ENCODE data around the gene TNIK.
"Not testable (repeated sequence)": the region's sequence is repeated elsewhere in the genome, so short reads cannot be mapped to it uniquely, and the experiment has no call there.

The TNIK gene

DNA sequence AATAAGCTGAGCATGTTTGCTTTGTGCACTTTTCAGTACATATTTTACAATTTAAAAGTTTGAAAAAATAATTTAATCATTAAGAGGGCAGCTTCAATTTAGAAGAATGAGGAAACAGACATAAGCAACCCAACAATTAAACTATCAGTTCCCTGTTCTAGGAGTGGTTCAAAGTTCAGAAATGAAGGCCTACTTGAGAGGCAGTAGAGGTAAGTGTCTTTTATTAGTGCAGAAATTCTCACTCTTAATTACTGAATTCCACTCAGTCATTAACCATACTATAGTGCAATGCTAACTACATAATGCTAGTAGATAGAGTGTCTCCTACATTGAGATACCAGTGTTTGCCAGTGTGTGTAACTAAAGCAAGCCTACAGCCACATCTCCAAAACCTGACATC lies 73.1 kb downstream of the TNIK start:
- TF ChIP-seq, protein P1, sequence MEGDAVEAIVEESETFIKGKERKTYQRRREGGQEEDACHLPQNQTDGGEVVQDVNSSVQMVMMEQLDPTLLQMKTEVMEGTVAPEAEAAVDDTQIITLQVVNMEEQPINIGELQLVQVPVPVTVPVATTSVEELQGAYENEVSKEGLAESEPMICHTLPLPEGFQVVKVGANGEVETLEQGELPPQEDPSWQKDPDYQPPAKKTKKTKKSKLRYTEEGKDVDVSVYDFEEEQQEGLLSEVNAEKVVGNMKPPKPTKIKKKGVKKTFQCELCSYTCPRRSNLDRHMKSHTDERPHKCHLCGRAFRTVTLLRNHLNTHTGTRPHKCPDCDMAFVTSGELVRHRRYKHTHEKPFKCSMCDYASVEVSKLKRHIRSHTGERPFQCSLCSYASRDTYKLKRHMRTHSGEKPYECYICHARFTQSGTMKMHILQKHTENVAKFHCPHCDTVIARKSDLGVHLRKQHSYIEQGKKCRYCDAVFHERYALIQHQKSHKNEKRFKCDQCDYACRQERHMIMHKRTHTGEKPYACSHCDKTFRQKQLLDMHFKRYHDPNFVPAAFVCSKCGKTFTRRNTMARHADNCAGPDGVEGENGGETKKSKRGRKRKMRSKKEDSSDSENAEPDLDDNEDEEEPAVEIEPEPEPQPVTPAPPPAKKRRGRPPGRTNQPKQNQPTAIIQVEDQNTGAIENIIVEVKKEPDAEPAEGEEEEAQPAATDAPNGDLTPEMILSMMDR (IDR thresholded peaks at IDR 0.05; ENCODE audit: low read depth, low read length), result no peak
- DNase-seq (ENCODE audit: extremely low read depth, low read depth), result no peak

DNA sequence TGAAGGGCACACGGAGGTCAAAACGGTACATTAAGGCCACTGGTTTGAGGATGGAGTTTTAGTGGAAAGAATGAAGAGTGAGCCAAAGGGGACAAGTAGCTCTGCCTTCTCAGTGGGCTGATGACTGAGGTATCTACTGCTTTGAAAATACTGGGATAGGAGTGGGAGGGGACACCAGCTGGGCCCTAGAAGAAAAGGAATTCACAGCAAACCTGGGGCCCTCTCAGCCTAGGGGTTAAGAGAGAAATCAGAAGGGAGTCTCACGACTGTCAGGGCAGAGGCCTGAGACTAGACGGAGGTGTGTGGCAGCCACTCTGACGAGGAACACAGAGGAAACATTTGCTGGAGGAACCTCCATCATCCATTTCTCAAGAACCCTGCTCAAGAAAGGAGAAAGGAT lies 75.1 kb downstream of the TNIK start:
- TF ChIP-seq, protein P1 (IDR thresholded peaks at IDR 0.05; ENCODE audit: low read depth, low read length), result no peak
- no peak for DNase-seq (ENCODE audit: extremely low read depth, low read depth)

DNA sequence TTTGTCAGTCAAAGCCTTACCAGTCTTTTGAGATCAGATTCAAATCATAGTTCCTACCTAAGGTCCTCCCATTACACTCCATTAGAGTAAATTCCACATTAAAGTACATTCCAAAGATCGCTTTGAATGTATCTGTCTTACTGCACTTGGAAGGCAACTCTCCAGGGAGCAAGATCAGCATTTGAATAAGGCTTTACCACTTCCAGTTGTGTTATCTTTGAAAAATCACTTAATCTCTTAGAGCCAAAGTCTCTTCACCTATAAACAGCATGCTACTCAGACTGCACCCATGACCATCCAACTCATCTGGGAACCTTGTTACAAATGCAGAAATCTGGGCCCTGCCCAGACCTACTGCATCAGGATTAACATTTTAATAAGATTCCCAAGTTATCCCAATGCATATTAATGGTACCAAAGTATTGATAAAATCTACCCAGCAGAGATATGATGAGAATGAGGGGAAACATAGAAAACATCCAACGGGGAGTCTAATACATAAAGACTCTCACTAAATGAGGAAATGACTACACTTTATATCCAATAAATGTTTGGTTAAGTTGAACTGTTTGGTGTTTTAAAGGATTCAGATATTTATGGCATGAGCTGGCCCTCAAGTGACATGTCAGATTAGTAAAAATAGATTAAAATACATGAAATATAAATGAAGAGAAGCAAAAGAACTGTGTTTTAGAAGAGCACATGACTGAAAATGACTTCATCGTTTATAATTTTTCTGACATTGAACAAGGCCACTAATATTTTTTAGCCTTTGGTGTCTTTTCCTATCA lies 75.9 kb downstream of the TNIK start:
- TF ChIP-seq, protein P1 (IDR thresholded peaks at IDR 0.05; ENCODE audit: low read depth, low read length), result no peak

DNA sequence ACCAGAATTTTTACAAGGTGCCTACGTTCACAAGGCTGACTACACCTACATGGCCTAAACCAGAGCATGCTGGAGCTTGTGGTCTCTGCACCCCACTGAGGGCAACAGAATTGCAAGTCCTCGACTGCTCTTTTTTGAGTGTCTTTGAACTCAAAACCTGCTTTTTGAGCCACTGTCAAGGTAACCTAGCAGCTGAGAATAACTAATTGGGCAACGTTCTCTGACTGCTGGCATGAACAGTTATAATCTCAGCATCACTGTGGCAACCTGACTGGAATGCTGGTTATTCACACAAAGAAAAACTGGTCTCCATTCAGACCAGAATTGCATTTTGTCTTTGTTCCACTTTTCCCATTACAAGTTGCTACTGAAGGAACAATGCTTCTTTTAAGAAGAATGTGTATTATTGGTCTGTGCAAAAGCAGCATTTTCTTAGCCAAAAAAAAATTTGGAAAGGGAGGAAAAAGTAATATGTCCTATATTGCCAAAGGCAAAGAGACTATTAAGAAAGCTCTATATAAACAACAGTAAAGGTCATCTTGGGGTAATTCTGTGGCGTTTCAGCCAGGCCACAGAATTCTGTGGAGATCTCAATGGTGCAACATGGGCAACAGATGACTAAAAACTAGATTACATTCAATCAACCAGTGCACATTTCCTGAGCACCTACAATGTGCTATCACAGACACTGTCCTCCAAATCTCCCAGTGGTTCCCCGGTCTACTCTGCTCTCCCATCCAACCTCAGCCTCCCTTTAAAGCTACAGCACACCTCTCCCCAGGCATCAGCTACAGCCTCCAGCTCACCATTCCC lies 76.8 kb downstream of the TNIK start:
- TF ChIP-seq, protein P1 (IDR thresholded peaks at IDR 0.05; ENCODE audit: low read depth, low read length), result no peak
- peak; percentile 22 for DNase-seq (ENCODE audit: extremely low read depth, low read depth)

More for the DNA sequence above, 75.9 kb downstream of the TNIK start:
- DNase-seq (ENCODE audit: extremely low read depth, low read depth), result peak; percentile 3

DNA sequence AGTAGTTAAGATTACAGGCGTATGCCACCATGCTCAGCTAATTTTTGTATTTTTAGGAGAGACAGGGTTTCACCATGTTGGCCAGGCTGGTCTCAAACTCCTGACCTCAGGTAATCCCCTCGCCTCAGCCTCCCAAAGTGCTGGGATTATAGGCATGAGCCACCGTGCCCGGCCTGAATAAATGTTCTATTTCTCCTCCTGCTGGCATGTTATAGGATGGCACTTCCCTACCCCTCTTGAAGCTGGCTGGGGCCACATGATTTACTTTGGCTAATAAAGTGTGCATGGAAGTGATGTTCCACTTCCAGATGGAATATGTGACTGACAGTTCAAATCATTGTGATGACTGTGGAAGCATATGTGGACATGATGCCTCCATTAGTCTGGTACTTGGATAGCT lies 77.9 kb downstream of the TNIK start:
- not testable (repeated sequence) for DNase-seq (ENCODE audit: extremely low read depth, low read depth)

DNA sequence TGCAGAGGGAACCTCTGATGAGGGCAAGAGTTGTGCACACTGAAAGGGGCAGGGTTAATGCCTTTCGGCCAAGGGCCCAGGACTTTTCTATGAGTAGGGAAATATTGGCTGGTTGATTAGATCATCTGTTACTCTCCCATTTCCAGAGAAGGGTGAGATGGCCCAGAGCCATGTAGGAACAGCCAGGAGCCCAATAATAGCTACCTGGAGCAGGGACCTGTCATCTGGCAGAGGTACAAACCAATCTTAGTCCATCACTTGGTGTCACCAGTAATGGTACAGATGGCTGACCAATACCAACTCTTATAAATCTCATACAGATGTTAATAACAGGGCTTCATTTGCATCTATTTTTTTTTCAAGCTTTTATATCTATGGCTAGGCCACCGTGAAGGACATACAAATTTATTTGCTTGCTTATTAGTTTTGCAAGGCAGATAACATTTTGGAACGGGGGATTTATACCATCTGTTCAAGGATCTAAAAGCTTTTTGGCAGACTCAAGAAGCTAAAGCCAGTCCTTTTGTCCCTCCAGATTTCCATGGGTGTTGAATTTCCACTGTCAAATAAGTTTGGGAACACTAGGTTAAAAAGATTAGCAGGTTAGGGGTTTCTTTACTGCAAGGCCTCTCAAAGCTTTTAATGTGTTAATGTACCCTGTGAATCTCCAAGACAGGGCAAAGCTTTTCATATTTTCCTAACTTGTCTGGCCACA lies 79.3 kb downstream of the TNIK start:
- no peak for DNase-seq (ENCODE audit: extremely low read depth, low read depth)
- TF ChIP-seq, protein P1 (IDR thresholded peaks at IDR 0.05; ENCODE audit: low read depth, low read length), result no peak

DNA sequence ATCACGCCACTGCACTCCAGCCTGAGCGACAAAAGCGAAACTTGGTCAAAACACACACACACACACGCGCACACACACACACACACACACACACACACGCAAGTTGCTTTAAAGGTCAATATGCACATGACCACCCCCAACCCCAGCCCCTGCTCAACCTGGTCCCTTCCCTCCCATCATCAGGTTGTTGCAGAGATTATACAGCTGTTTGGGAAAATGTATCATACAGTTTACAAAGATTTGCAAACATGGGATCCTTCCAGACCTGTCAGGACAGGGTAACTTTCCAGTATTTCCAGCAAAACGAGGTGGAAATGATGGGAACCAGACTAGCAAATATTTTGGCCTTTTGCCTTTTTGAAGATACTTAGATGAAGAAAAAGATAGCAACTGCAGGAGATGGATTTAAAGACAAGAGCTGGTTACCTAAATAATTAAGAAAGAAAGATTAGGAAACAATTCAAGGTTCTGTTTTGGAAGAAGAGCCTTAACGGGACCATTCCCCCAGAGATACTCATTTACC lies 80.2 kb downstream of the TNIK start:
- DNase-seq (ENCODE audit: extremely low read depth, low read depth), result no peak
- TF ChIP-seq, protein P1 (IDR thresholded peaks at IDR 0.05; ENCODE audit: low read depth, low read length), result no peak

All from AG09319 (cell line).